Caki2 (cell line): ENCODE data around the gene GABRE. TPM values are rescaled to one million over a fixed set of nuclear protein-coding genes. Genes with fewer than 3 reads are reported as not detected.
"Not testable (repeated sequence)": the region's sequence is repeated elsewhere in the genome, so short reads cannot be mapped to it uniquely, and the experiment has no call there.

ENCODE experiments used
- DNase-seq: peaks from one replicate; pipeline ENCODE4 v3.0.0-alpha.2; 2015; ENCODE audit warnings: low read depth
- in situ Hi-C: cut with HindIII; loops from 2 replicates; pipeline ENCODE4 v1.10.0; 2016; ENCODE audit warnings: low sequenced_read_pairs, low pct_unique_long_range_greater_than_20kb, mixed read lengths
- total RNA-seq: library from RNA; depleted of rRNA; stranded (reverse); fragments of >200 nt; shearing (Covaris generic); gene quantifications from 2 replicates; pipeline ENCODE4 v1.2.3, GENCODE V29; 2014; ENCODE audit warnings: low replicate concordance

Gene GABRE
- total RNA-seq, 1 experiment from 2014 or later, result 6.0 TPM

DNA sequence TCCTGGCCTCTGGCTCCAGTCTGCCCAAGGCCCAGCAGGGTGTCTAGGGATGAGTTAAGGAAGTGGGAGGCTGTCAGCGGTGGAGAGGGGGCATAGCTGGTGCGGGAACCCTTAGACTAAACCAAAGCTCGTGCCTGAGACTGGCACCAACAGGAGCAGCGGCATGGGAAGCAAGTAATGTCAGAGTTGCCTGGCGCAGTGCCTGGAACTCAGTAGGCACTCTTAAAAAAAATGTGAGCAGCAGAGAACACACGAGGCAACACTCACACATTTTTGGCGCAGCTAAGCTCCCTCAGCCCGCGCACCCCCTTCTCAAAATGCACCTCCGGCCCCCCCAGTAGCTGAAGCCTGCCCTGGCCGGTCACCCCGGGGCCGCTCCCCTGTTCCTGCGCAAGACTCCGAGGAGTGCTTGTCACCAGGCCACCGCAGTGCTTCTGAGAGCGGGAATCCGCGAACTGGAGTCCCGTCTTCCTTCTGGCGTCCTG lies 583 bp downstream of the GABRE start:
- in situ Hi-C loops, result no loop called here

DNA sequence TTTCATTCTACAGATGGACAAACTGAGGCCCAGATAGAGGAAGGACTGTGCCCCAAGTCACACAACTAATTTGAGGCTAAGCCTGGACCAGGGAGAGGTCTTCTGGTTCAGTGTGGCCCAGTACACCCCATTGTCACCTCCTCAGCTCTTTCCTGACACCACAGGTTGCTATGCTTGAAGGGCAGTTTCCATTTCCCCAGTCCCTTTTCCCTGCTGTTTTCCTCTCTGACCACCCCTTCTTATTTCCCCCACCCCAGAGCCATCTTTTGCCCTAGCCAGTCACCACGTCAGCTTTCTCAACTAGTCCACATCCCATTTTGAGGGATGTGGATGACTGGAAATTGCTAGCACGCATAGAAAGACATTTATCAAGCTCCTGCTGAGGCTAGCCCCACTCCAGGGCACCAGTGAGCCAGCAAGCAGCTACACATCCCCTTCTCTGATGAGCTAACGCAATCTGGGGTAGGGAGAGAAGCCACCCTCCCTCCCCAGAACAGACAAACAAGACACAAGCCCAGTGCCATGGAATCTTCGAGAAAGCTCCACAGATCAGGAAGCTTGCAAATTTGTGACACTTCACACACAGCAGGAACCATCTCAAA lies 1.3 kb downstream of the GABRE start:
- no peak for DNase-seq
- in situ Hi-C loops, result no loop called here

More for the DNA sequence above, 583 bp downstream of the GABRE start:
- no peak for DNase-seq

DNA sequence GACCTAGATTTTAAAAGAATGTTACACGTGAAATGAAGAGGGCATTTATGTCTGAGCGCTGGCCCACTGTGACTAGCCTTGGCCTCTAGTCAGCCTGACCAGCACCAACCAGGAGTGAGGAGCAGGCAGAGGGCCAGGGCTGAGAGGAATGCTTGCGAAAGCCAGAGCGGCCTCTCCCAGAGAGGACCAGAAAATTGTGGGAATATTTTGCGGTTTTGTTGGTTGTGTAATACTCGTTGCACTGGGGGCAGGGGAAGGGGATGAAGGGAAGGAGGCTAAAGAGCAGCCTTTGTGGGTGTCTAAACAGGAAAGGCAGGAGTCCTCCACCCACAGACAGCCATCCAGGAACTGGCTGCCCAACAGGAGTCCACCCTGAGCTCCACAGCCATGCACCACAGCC lies 3.8 kb downstream of the GABRE start:
- in situ Hi-C loops, result no loop called here
- DNase-seq, result peak; percentile 40

DNA sequence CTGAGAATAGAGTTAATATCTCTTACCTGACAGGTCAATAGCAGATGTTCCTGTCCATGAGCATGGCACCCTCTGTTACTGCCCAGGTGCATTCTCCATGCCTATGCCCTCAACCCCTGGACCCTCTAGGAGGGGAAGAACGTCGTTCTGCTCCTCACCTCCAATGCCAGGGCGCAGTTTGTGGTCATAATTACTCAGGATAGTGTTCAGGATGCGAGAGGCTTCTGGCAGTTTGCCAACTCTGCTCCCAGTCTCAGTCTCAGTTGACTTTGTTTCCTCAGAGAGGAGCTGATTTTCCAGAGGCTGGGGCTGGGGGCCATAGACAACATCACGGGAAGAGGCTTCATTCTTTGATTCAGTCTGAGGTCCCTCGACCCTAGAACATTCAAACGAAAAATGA lies 4.4 kb downstream of the GABRE start:
- no peak for DNase-seq
- in situ Hi-C loops, result no loop called here

DNA sequence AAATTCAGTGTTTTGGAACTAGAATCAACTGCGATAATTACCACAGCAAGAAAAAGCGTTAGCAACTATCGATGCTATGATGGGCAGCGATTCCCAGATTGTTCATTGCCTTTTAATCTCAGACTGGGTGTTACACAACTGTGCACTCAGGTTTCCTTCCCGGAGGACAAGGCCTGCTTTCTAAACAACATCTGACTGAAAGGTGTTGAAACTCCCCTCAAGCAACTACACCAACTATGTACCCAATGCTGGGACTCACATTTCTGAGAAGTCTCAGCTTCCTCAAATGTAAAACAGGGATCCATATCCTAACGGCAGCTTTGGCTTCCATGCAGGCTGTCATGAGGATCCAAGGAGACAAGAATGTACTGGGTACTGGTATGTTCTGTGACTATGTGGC lies 8.2 kb downstream of the GABRE start:
- no peak for DNase-seq
- in situ Hi-C loops, result no loop called here

DNA sequence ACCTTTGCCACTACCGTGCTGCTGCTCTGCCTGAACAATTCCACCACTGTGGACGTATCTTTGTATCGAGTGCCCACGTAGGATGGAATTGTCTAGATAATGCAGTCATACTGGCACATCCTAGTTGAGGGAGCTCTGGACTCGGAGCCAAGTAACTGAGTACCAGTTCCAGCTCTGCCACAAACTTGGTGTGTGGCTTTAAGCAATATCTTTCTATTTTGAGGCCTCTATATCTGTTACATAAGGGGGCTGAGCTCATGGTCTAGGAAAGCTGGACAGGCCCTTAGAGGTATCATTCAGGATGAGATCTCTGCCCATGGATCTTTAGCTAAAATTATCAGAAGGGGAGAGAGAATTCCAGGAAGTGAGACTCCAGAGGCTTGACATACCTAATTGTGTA lies 12.4 kb downstream of the GABRE start:
- in situ Hi-C loops, result no loop called here
- no peak for DNase-seq

DNA sequence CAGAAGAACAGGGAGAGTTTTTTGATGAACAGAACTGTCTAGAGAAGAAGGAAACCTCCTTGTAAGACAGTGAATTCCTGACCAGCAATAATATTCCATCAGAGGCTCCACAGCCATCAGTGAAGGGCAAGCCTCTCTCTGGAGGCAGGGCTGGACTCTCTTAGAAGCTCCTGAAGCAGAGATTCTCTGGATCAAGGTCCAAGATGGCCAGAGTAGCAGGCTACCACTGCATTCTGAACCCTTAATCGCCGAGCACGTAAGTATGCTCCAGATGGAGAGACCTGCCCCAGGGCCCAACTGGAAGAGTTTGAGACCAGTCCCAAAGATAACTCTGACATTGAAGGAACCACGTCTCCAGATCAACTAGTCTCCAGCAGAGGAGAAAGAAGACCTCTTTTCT lies 16.4 kb downstream of the GABRE start:
- in situ Hi-C loops, result no loop called here
- no peak for DNase-seq

DNA sequence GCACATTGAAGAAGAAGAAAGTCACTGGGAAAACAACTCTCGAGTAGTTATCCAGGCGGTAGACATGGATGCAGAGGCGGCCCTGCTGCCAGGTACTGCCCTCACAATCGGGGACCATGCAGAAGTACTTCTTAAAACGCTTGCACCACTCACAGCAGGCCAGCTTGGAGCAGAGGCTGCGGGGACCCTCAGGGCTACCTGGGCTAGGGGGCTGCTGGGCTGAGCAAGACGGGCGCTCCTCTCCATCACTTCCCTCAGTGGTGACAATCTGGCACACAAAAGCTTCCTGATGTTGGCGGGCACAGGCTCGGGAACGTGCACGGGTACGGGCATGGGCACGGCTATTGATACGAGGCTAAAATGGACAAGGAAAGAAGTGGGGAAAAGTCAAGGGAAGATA lies 19.7 kb downstream of the GABRE start:
- in situ Hi-C loops, result no loop called here
- DNase-seq, result no peak

DNA sequence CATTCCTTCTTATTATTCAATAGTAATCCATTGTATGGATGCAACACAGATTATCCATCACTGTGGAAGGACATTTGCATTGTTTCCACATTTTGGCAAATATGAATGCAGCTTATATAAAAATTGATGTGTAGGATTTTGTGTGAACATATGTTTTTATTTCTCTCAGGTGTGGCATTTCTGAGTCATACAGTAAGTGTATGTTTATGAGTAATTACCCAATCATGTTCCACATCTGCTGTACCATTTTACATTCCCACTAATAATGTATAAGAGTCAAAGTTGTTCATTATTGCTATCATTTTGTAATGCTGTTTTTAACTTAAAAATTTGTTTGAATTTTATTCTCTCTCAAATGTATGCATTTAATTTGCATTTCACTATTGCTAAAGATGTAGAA lies 36.3 kb downstream of the GABRE start:
- no peak for DNase-seq
- in situ Hi-C loops, result no loop called here

DNA sequence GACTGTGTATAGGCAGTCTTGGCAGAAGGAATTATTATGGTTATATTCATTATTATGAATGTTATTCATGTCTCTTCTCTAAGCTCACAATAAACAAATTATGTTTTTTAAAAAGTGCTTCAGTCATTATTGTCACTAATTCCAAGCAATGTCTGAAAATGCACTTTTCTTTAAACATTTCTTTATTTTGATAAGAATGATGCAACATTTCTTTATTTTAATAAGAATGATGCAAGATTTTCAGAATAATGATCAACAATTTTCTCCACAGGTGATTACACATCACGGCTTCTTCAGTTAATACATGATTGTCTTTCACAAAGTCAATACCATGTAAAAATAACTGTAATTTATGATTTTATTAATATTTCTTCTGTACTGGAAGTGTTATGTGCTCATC lies 39.1 kb downstream of the GABRE start:
- DNase-seq, result no peak
- in situ Hi-C loops, result no loop called here

DNA sequence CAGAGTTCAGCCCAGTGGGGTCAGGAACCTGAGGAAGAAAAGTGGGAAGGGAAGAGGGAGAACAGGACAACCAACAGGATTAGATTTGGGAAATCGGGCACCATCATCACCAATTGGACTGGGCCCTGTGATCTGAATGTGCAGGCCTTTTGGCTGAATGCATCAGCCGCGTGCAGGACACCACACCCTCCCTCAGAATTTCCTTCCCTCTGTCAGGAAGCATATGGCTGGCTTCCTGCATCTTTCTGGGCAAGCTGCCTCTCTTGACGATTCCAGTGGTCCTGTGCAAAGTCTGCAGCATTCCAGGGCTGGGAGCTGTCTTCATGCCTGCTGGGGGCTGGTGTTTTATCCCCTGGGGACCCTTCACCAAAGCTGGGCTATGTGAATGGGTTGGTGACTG lies 45.4 kb downstream of the GABRE start:
- in situ Hi-C loops, result no loop called here
- no peak for DNase-seq

DNA sequence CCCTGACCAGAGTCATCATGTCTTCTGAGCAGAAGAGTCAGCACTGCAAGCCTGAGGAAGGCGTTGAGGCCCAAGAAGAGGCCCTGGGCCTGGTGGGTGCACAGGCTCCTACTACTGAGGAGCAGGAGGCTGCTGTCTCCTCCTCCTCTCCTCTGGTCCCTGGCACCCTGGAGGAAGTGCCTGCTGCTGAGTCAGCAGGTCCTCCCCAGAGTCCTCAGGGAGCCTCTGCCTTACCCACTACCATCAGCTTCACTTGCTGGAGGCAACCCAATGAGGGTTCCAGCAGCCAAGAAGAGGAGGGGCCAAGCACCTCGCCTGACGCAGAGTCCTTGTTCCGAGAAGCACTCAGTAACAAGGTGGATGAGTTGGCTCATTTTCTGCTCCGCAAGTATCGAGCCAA lies 50.8 kb downstream of the GABRE start:
- no peak for DNase-seq
- in situ Hi-C loops, result no loop called here

DNA sequence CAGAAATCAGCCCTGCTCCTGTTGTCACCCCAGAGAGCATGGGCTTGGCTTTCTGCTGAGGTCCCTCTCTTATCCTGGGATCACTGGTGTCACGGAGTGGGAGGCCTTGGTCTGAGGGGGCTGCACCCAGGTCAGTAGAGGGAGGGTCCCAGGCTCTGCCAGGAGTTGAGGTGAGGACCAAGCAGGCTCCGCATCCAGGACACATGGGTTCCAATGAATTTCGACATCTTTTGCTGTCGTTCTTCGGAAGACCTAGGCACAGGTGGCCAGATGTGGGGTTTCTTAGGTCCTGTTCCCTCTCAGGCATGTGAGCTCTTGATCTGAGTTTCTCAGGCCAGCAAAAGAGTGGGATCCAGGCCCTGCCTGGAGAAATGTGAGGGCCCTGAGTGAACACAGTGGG lies 51.8 kb downstream of the GABRE start:
- DNase-seq, result no peak
- in situ Hi-C loops, result no loop called here

DNA sequence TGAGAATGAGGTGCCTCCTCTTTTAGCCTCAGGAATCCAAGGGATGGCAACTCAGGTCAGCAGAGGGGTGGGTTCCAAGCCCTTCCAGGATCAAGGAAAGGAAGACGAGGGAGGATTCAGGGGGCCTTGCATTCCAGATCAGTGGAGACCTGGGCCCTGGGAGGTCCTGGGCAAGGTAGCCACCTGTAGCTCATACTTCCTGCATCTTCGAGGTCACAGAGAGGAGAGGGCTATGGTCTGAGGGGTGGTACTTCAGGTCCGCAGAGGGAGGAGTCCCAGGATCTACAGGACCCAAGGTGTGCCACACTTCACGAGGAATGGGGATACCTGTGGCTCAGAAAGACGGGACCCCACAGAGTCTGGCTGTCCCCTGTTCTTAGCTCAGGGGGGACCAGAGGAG lies 52.6 kb downstream of the GABRE start:
- in situ Hi-C loops, result no loop called here
- no peak for DNase-seq

DNA sequence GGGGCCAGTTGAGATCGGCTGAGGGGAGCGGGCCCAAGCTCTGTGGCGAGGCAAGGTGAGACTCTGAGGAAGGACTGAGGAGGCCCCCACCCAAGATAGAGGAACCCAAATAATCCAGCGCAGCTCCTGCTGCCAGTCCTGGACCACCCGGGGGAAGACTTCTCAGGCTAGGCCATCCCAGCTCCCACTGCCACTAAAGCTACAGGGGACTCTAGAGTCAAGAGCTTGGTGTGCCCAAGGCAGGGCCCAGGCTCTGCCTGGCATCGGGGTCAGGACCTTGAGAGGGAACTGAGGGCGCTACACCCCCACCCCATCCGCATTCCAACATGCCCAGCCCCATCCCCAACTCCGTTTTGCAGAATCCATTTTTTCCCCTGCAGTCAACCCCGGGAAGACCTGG lies 53.2 kb downstream of the GABRE start:
- DNase-seq, result no peak
- in situ Hi-C loops, result no loop called here

DNA sequence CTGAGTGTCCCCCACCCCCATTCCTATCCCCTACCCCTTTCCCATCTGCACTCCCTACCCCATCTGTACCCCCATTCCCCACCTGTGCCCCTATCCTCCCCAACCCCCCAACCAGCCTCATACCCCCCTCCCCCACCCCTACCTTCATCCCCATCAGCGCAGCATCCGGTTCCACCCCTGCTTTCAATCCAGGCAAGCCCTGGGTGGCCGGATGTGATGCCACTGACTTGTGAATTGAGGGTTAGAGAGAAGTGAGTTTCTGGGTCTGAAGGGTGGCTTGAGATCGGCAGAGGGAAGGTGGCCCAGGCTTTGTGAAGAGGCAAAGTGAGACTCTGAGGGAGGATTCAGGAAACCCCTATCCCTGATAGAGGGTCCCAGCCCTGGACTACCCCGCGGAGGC lies 53.9 kb downstream of the GABRE start:
- in situ Hi-C loops, result no loop called here
- no peak for DNase-seq

DNA sequence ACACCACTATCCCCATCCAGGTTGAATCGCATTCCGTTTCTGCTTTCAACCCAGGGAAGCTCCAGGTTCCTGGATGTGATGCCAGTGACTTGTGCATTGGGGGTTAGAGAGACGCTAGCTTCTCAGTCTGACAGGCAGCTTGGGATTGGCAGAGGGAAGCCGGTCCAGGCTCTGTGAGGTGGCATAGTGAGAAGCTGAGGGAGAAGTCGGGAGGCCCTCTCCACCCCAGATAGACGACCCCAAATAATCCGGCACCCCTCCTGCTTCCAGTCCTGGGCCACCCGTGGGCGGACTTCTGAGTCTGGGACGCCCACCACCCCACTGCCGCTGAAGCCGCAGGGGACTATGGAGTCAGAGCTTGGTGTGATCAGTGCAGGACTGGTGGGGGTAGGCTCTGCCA lies 54.4 kb downstream of the GABRE start:
- in situ Hi-C loops, result no loop called here
- no peak for DNase-seq

DNA sequence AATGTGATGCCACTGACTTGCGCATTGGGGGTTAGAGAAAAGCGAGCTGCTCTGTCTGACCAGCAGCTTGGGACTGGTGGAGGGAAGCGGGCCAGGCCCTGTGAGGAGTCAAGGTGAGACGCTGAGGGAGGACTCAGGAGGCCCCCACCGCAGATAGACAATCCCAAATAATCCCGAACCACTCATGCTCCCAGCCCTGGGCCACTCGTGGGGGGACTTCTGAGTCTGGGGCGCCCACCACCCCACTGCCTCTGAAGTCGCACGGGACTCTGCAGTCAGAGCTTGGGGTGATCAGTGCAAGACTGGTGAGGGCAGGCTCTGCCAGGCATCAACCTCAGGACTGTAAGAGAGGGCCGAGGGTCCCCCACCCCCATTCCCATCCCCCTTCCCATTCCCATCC lies 54.9 kb downstream of the GABRE start:
- in situ Hi-C loops, result no loop called here
- DNase-seq, result no peak

DNA sequence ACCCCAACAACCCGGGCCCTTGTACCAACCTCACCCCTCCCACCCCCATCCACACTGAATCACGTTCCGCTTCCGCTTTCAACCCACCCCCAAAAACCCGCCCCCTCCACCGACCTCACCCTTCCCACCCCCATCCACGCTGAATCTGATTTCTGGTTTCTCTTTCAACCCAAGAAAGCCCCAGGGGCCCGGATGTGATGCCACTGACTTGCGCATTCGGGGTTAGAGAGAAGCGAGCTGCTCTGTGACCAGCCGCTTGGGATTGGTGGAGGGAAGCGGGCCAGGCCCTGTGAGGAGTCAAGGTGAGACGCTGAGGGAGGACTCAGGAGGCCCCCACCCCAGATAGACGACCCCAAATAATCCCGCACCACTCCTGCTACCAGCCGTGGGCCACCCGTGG lies 55.7 kb downstream of the GABRE start:
- in situ Hi-C loops, DNase-seq: not testable (repeated sequence)

DNA sequence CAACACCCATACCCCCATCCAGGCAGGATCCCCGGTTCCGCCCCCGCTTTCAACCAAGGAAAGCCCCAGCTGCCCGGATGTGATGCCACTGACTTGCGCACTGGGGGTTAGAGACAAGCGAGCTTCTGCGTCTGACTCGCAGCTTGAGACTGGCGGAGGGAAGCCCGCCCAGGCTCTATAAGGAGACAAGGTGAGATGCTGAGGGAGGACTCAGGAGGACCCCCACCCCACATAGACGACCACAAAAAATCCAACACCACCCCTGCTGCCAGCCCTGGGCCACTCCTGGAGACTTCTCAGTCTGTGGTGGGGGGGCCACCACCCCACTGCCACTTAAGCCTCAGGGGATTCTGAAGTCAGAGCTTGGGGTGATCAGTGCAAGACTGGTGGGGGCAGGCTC lies 61.7 kb downstream of the GABRE start, which contains the start of gene MAGEA4:
Gene MAGEA4 (plus strand): TSS at position 110 of the 400 bp plus-strand sequence. CDS start 10,776 bp downstream, outside the sequence.
- DNase-seq, result no peak
- in situ Hi-C loops, result no loop called here

DNA sequence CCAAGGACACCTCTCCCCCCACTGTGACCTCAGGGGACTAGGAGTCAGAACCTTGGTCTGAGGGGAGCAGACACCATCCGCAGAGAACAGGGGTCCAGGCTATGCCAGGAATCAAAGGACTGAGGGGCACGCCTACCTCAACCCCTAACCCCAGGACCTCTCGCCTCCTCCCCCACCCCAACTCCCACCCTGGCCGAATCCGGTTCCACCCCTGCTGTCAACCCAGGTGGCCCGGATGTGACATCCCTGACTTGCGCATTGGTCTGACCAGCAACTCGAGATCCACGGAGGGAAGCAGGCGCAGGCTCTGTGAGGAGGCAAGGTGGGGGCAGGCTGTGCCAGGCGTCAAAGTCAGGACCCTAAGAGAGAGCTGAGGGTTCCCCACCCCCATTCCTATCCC lies 62.3 kb downstream of the GABRE start:
- in situ Hi-C loops, result no loop called here
- DNase-seq, result no peak
